Loucy (cell line): ENCODE measurements around the gene CACNA1C.

Source experiments
- H2AFZ ChIP-seq: fragments of 200-600 bp; sonication (generic); 2 replicates; pipeline ENCODE4 v1.6.0; 2016; ENCODE audit warnings: antibody characterized with exemption, mild to moderate bottlenecking, low read length, moderate library complexity
- H3F3A ChIP-seq: fragments of 200-600 bp; 2 replicates; pipeline ENCODE4 v1.6.0; 2016; ENCODE audit warnings: antibody characterized with exemption, low read depth, mild to moderate bottlenecking
- H3K27me3 ChIP-seq: fragments of 200-600 bp; sonication (generic); 2 replicates; pipeline ENCODE4 v1.6.1; 2014; ENCODE audit warnings: low read length, mild to moderate bottlenecking; ENCODE audit not compliant: insufficient read depth, poor library complexity, severe bottlenecking
- H3K36me3 ChIP-seq: fragments of 200-600 bp; sonication (generic); 2 replicates; pipeline ENCODE4 v1.6.1; 2016; ENCODE audit warnings: low read length; ENCODE audit not compliant: insufficient read depth
- H3K4me1 ChIP-seq: fragments of 200-600 bp; sonication (generic); 2 replicates; pipeline ENCODE4 v1.5.1; 2014; ENCODE audit warnings: low read length, mild to moderate bottlenecking; ENCODE audit not compliant: insufficient read depth, poor library complexity, severe bottlenecking
- H3K4me2 ChIP-seq: fragments of 200-600 bp; sonication (generic); 2 replicates; pipeline ENCODE4 v1.6.0; 2014; ENCODE audit warnings: antibody characterized with exemption, low read length, low read depth, mild to moderate bottlenecking; ENCODE audit not compliant: poor library complexity, severe bottlenecking
- H3K4me3 ChIP-seq: fragments of 200-600 bp; sonication (generic); 2 replicates; pipeline ENCODE4 v1.5.1; 2014; ENCODE audit warnings: low read length, mild to moderate bottlenecking, mixed read lengths; ENCODE audit not compliant: poor library complexity, severe bottlenecking
- H3K79me2 ChIP-seq: fragments of 200-600 bp; sonication (generic); 2 replicates; pipeline ENCODE4 v1.6.1; 2014; ENCODE audit warnings: low read length; ENCODE audit not compliant: insufficient read depth
- H3K9ac ChIP-seq: fragments of 200-600 bp; sonication (generic); 2 replicates; pipeline ENCODE4 v1.6.0; 2014; ENCODE audit warnings: mild to moderate bottlenecking, low read depth, low read length, moderate library complexity; ENCODE audit not compliant: poor library complexity, severe bottlenecking
- H3K9me2 ChIP-seq: fragments of 200-600 bp; sonication (generic); replicated peaks from 2 replicates; pipeline ENCODE4 v1.6.1; 2016; ENCODE audit warnings: low read depth, low read length, mixed read lengths
- H3K9me3 ChIP-seq: fragments of 200-600 bp; sonication (generic); 2 replicates; pipeline ENCODE4 v1.6.1; 2014; ENCODE audit warnings: mild to moderate bottlenecking, antibody characterized with exemption, low read length, low read depth; ENCODE audit not compliant: insufficient read depth
- H4K20me1 ChIP-seq: fragments of 200-600 bp; sonication (generic); 2 replicates; pipeline ENCODE4 v1.6.0; 2014; ENCODE audit warnings: antibody characterized with exemption, low read length, mild to moderate bottlenecking; ENCODE audit not compliant: insufficient read depth, poor library complexity, severe bottlenecking
- CTCF ChIP-seq: fragments of 200-600 bp; sonication (generic); conservative IDR thresholded peaks from 2 replicates; pipeline ENCODE4 v1.5.1; 2014; ENCODE audit warnings: mild to moderate bottlenecking, antibody characterized with exemption, low read length
- EZH2phosphoT487 ChIP-seq: fragments of 200-600 bp; IDR thresholded peaks from 2 replicates; pipeline ENCODE4 v1.6.1; 2018; ENCODE audit warnings: antibody characterized with exemption, mild to moderate bottlenecking, moderate library complexity, borderline replicate concordance

The CACNA1C gene

GRCh38 chr12:2034633-2035430 lies 18.0 kb upstream of the CACNA1C start:
- Histone ChIP-seq H2AFZ (peak overlapping the region; percentile 97), H3K9ac (peak overlapping the region; percentile 61), H3K4me1 (peaks cover 7% of the 10 kb centered on the region), H3K27me3 (peaks cover 46% of the 10 kb centered on the region), H3K4me3 (peak overlapping the region; percentile 76), H3K4me2 (peak overlapping the region; percentile 90), H3K9me3 (no peaks in the 10 kb centered on the region), H4K20me1 (no peaks in the 10 kb centered on the region), H3K79me2 (no peaks in the 10 kb centered on the region), H3K36me3 (no peaks in the 10 kb centered on the region), H3K9me2 (no peaks in the 10 kb centered on the region), H3F3A (no peaks in the 10 kb centered on the region)
- no peak for TF ChIP-seq EZH2phosphoT487
- TF ChIP-seq CTCF: peak; percentile 82

DNA sequence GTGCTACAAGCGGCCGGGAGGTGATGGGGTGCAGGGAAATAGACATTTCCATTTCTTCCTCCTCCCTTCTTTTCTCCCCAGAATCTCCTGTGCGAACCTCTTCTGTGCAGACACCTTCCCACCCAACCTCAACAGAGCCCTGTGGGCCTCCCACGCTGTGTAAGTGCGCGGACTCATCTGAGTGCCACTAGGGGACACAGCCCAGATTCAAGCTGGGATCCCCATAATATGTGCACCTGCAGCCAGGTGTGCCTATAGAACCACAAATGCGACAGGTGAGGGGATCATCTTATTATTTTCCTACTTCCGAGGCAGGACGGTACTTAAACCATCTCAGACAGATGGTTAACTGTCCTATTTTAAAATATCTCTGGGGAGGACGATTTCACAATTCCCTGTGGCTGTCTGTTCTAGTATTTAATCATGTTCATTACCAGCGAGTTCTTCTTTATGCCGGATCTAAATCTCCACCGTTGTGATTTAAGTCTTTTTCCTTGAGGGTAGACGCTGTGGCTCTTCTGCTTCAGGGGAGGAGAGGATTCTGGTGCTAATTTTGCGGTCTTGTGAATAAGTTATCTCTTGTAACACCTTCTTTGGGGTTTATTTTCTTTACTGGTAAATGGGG lies 17.2 kb upstream of the CACNA1C start:
- peak overlapping the region; percentile 76 for H3K4me3 ChIP-seq
- no peaks in the 10 kb centered on the region for H3K79me2 ChIP-seq
- H3K4me2 ChIP-seq: peak overlapping the region; percentile 90
- H3K9me2 ChIP-seq: no peaks in the 10 kb centered on the region
- peaks cover 7% of the 10 kb centered on the region for H3K4me1 ChIP-seq
- H2AFZ ChIP-seq: peak overlapping the region; percentile 97
- H3K36me3 ChIP-seq: no peaks in the 10 kb centered on the region
- H3K9me3 ChIP-seq: no peaks in the 10 kb centered on the region
- TF ChIP-seq CTCF (no peak), EZH2phosphoT487 (no peak)
- peak overlapping the region; percentile 61 for H3K9ac ChIP-seq
- peaks cover 46% of the 10 kb centered on the region for H3K27me3 ChIP-seq
- H3F3A ChIP-seq: no peaks in the 10 kb centered on the region
- H4K20me1 ChIP-seq: no peaks in the 10 kb centered on the region

- Histone ChIP-seq H3K9me2 (no peaks in the 10 kb centered on the region), H3K4me1 (peaks cover 7% of the 10 kb centered on the region), H3F3A (no peaks in the 10 kb centered on the region), H3K79me2 (no peaks in the 10 kb centered on the region), H3K27me3 (peaks cover 25% of the 10 kb centered on the region), H3K4me2 (no peak overlapping the region), H3K4me3 (no peak overlapping the region), H4K20me1 (no peaks in the 10 kb centered on the region), H3K9ac (no peak overlapping the region), H3K9me3 (no peaks in the 10 kb centered on the region), H3K36me3 (no peaks in the 10 kb centered on the region), H2AFZ (no peak overlapping the region)
- TF ChIP-seq EZH2phosphoT487 (no peak), CTCF (no peak)
These were observed 13.8 kb upstream of the CACNA1C start for GRCh38 chr12:2039034-2039433.
